Activated T-cell treated with anti-CD3 and anti-CD28 coated beads for 48 hours (primary cell): Measurements from ENCODE around the gene SEPTIN2.
"Not testable (repeated sequence)": the region's sequence is repeated elsewhere in the genome, so short reads cannot be mapped to it uniquely, and the experiment has no call there.

Experiments used
- DNase-seq: peaks from one replicate; pipeline ENCODE4 v3.0.0-alpha.2; 2020; ENCODE audit warnings: low read depth

SEPTIN2 gene

GRCh38 chr2:241315879-241316631 is at the start of gene SEPTIN2:
Gene SEPTIN2, plus strand, starts transcription at chr2:241315925. Its CDS starts 8,308 bp downstream, at chr2:241324233.
- DNase-seq = no peak

- DNase-seq = no peak
Observed at GRCh38 chr2:241267249-241268067, 48.3 kb upstream of the SEPTIN2 start.

- no peak for DNase-seq
Observed at GRCh38 chr2:241268306-241268705, 47.4 kb upstream of the SEPTIN2 start.

GRCh38 chr2:241268716-241269445 is 46.8 kb upstream of the SEPTIN2 start:
- no peak for DNase-seq

- DNase-seq = no peak
Observed at GRCh38 chr2:241269707-241270520, 45.8 kb upstream of the SEPTIN2 start.

- DNase-seq = no peak
Observed at GRCh38 chr2:241270531-241270930, 45.2 kb upstream of the SEPTIN2 start.

- DNase-seq = peak; percentile 58
Observed at GRCh38 chr2:241271706-241272302, 43.9 kb upstream of the SEPTIN2 start.

- DNase-seq = peak; percentile 49
Observed at GRCh38 chr2:241272303-241273209, 43.2 kb upstream of the SEPTIN2 start.

- DNase-seq = no peak
Observed at GRCh38 chr2:241273210-241274020, 42.3 kb upstream of the SEPTIN2 start.

GRCh38 chr2:241274127-241274526 is 41.6 kb upstream of the SEPTIN2 start:
- DNase-seq = no peak

GRCh38 chr2:241275504-241275903 is 40.2 kb upstream of the SEPTIN2 start:
- no peak for DNase-seq

- DNase-seq = no peak
Observed at GRCh38 chr2:241275910-241276309, 39.8 kb upstream of the SEPTIN2 start.

- not testable (repeated sequence) for DNase-seq
Observed at GRCh38 chr2:241278306-241278705, 37.4 kb upstream of the SEPTIN2 start.

GRCh38 chr2:241279413-241279812 is 36.3 kb upstream of the SEPTIN2 start:
- DNase-seq = no peak

- no peak for DNase-seq
Observed at GRCh38 chr2:241279828-241280227, 35.9 kb upstream of the SEPTIN2 start.

- DNase-seq = no peak
Observed at GRCh38 chr2:241280291-241280690, 35.4 kb upstream of the SEPTIN2 start.

- DNase-seq = no peak
Observed at GRCh38 chr2:241282555-241282954, 33.2 kb upstream of the SEPTIN2 start.

GRCh38 chr2:241285596-241285995 is 30.1 kb upstream of the SEPTIN2 start:
- no peak for DNase-seq

GRCh38 chr2:241286348-241287090 is 29.2 kb upstream of the SEPTIN2 start:
- DNase-seq = no peak
